SK-N-SH (cell line): ENCODE data around the gene ZFAND6. TPM values are rescaled to one million over a fixed set of nuclear protein-coding genes. Genes with fewer than 3 reads are reported as not detected.

Experiments used
- CTCF ChIA-PET: fragments of 300-600, 350-600 bp; formaldehyde crosslinking; extraction: SDS; loops from one replicate; lab custom pipeline; 2021; lab: Yijun Ruan, JAX
- POLR2A ChIA-PET: fragments of 350-600 bp; sonication (Branson Sonifier 250); formaldehyde crosslinking; extraction: SDS; loops from one replicate; lab custom pipeline; 2020; ENCODE audit warnings: antibody characterized with exemption, inconsistent platforms; lab: Yijun Ruan, JAX
- DNase-seq: peaks from one replicate; pipeline ENCODE4 v3.0.0; 2012
- H2AFZ ChIP-seq: fragments of 200-600 bp; sonication (generic); 2 replicates; pipeline ENCODE4 v1.8.1; 2016; ENCODE audit warnings: antibody characterized with exemption, mild to moderate bottlenecking, low read depth
- H3F3A ChIP-seq: fragments of 200-600 bp; sonication (generic); replicated peaks from 2 replicates; pipeline ENCODE3; 2016; ENCODE audit warnings: antibody characterized with exemption, mild to moderate bottlenecking; ENCODE audit not compliant: insufficient read depth
- H3K27ac ChIP-seq, 2 experiments: fragments of 200-500 bp in 1 of 2; fragments of 200-600 bp in 1 of 2; sonication (Bioruptor generic) in 1 of 2; sonication (generic), shearing (Covaris generic) in 1 of 2; 2 replicates each; pipeline versions ENCODE4 v1.5.1 to v1.6.1; 2014 to 2016; ENCODE audit warnings: low read depth in 2 of 2, inconsistent platforms in 1 of 2, low read length in 1 of 2, mild to moderate bottlenecking in 1 of 2, mixed read lengths in 1 of 2
- H3K27me3 ChIP-seq: fragments of 200-600 bp; sonication (generic), shearing (Covaris generic); 2 replicates; pipeline ENCODE4 v1.6.1; 2016; ENCODE audit warnings: mixed run types; ENCODE audit not compliant: insufficient read depth
- H3K36me3 ChIP-seq, 2 experiments: fragments of 200-500 bp in 1 of 2; fragments of 200-600 bp in 1 of 2; sonication (Bioruptor generic) in 1 of 2; sonication (generic) in 1 of 2; replicated peaks in 1 of 2; 2 replicates each; pipeline versions ENCODE3 to v1.5.1; 2014 to 2016; ENCODE audit warnings: low read length in 1 of 2, mild to moderate bottlenecking in 1 of 2; ENCODE audit not compliant: insufficient read depth in 2 of 2, control insufficient read depth in 1 of 2
- H3K4me1 ChIP-seq, 2 experiments: fragments of 200-500 bp in 1 of 2; fragments of 200-600 bp in 1 of 2; sonication (Bioruptor generic) in 1 of 2; sonication (generic), shearing (Covaris generic) in 1 of 2; 2 replicates each; pipeline versions ENCODE4 v1.5.1 to v1.6.1; 2014 to 2016; ENCODE audit warnings: low read depth in 1 of 2, low read length in 1 of 2, mixed run types in 1 of 2; ENCODE audit not compliant: insufficient read depth in 2 of 2, control insufficient read depth in 1 of 2
- H3K4me2 ChIP-seq: fragments of 200-600 bp; sonication (generic), shearing (Covaris generic); 2 replicates; pipeline ENCODE4 v1.6.1; 2017; ENCODE audit warnings: mixed run types
- H3K4me3 ChIP-seq, 2 experiments: fragments of 200-500 bp in 1 of 2; fragments of 200-600 bp in 1 of 2; sonication (Bioruptor generic) in 1 of 2; sonication (generic), shearing (Covaris generic) in 1 of 2; 2 replicates each; pipeline versions ENCODE4 v1.5.1 to v1.8.1; 2014 to 2016; ENCODE audit warnings: low read depth in 2 of 2, inconsistent platforms in 1 of 2, low read length in 1 of 2, mild to moderate bottlenecking in 1 of 2, mixed read lengths in 1 of 2, moderate library complexity in 1 of 2
- H3K79me2 ChIP-seq: fragments of 200-600 bp; sonication (generic); 2 replicates; pipeline ENCODE4 v1.8.1; 2017; ENCODE audit warnings: mild to moderate bottlenecking; ENCODE audit not compliant: insufficient read depth
- H3K9ac ChIP-seq: fragments of 200-600 bp; sonication (generic); 2 replicates; pipeline ENCODE4 v1.6.1; 2017; ENCODE audit warnings: mixed run types
- H3K9me2 ChIP-seq: fragments of 200-600 bp; sonication (generic); 2 replicates; pipeline ENCODE4 v1.6.1; 2017; ENCODE audit warnings: mixed run types
- H3K9me3 ChIP-seq: fragments of 200-600 bp; sonication (generic); 2 replicates; pipeline ENCODE4 v1.6.1; 2017; ENCODE audit warnings: mixed run types, mild to moderate bottlenecking, moderate library complexity
- H4K20me1 ChIP-seq: fragments of 200-600 bp; sonication (generic); 2 replicates; pipeline ENCODE4 v1.6.1; 2017; ENCODE audit warnings: mild to moderate bottlenecking, mixed run types; ENCODE audit not compliant: insufficient read depth
- ELF1 ChIP-seq: IDR thresholded peaks from 2 replicates; pipeline ENCODE4 v1.4.0; 2012
- EP300 ChIP-seq, 2 experiments: IDR thresholded peaks; 2 replicates each; pipeline versions ENCODE4 v1.4.0 to v1.6.1; 2012; ENCODE audit warnings: borderline replicate concordance in 1 of 2, low read depth in 1 of 2, low read length in 1 of 2
- EZH2phosphoT487 ChIP-seq: fragments of 200-600 bp; sonication (generic); IDR thresholded peaks from 2 replicates; pipeline ENCODE4 v1.6.1; 2017; ENCODE audit warnings: low read depth, mixed run types, mild to moderate bottlenecking, antibody characterized with exemption, moderate library complexity, borderline replicate concordance
- FOSL2 ChIP-seq: IDR thresholded peaks from 2 replicates; pipeline ENCODE4 v1.4.0; 2012; ENCODE audit warnings: low read depth, mild to moderate bottlenecking, moderate library complexity, borderline replicate concordance
- GABPA ChIP-seq: IDR thresholded peaks from 2 replicates; pipeline ENCODE4 v1.4.0; 2012; ENCODE audit warnings: low read depth, mild to moderate bottlenecking
- GATA2 ChIP-seq: sonication (generic); formaldehyde crosslinking; IDR thresholded peaks from 2 replicates; pipeline ENCODE4 v1.5.0; 2020; ENCODE audit warnings: mild to moderate bottlenecking, missing genetic modification reagents
- MEF2A ChIP-seq: IDR thresholded peaks from 2 replicates; pipeline ENCODE4 v1.4.0; 2012; ENCODE audit warnings: low read depth, borderline replicate concordance
- MXI1 ChIP-seq: IDR thresholded peaks from 2 replicates; pipeline ENCODE4 v1.6.1; 2012; ENCODE audit warnings: mild to moderate bottlenecking, low read depth, low read length, improper control_type of control experiment
- NFIC ChIP-seq: IDR thresholded peaks from 2 replicates; pipeline ENCODE4 v1.4.0; 2012; ENCODE audit warnings: borderline replicate concordance
- POLR2AphosphoS5 ChIP-seq: IDR thresholded peaks from 2 replicates; pipeline ENCODE4 v1.6.1; 2012; ENCODE audit warnings: low read depth, low read length
- RCOR1 ChIP-seq: fragments of 150-350 bp; IDR thresholded peaks from 2 replicates; pipeline ENCODE4 v1.6.1; 2017; ENCODE audit warnings: antibody characterized with exemption, low read length
- RXRA ChIP-seq: IDR thresholded peaks from 2 replicates; pipeline ENCODE4 v1.4.0; 2012; ENCODE audit warnings: low read depth, mild to moderate bottlenecking, borderline replicate concordance
- SMC3 ChIP-seq: IDR thresholded peaks from 2 replicates; pipeline ENCODE4 v1.6.1; 2012; ENCODE audit warnings: low read depth, low read length, improper control_type of control experiment
- TAF1 ChIP-seq: IDR thresholded peaks from 2 replicates; pipeline ENCODE4 v1.6.1; 2012; ENCODE audit warnings: low read depth, mild to moderate bottlenecking, low read length, moderate library complexity, borderline replicate concordance
- TCF12 ChIP-seq: IDR thresholded peaks from 2 replicates; pipeline ENCODE4 v1.4.0; 2012
- TEAD4 ChIP-seq: IDR thresholded peaks from 2 replicates; pipeline ENCODE4 v1.4.0; 2012; ENCODE audit warnings: mild to moderate bottlenecking, borderline replicate concordance; ENCODE audit not compliant: insufficient read depth
- WGBS: methylation state at CpG from one replicate; pipeline ENCODE4 v1.1.6; 2017; ENCODE audit warnings: low lambda C conversion rate; 5-methylcytosine and 5-hydroxymethylcytosine counted together
- polyA plus RNA-seq, 3 experiments: library from polyadenylated mRNA; depleted of rRNA; stranded (reverse); fragments of >200 nt; gene quantifications; 2 replicates each; pipeline ENCODE4 v1.2.3, GENCODE V29; 2012
- TF ChIP-seq, protein P1 (sequence below): fragments of 150-350 bp; IDR thresholded peaks from 2 replicates; pipeline ENCODE4 v1.6.1; 2016; ENCODE audit warnings: mild to moderate bottlenecking, low read depth, low read length
- TF ChIP-seq, protein P2 (sequence below): IDR thresholded peaks from 2 replicates; pipeline ENCODE4; 2012
- TF ChIP-seq, protein P3 (sequence below): IDR thresholded peaks from 2 replicates; pipeline ENCODE4 v1.4.0; 2012; ENCODE audit warnings: low read depth, borderline replicate concordance
- TF ChIP-seq, protein P4 (sequence below): IDR thresholded peaks from 2 replicates; pipeline ENCODE4 v1.4.0; 2012; ENCODE audit warnings: low read depth, borderline replicate concordance

Gene ZFAND6
- polyA plus RNA-seq, 1 of the 3 experiments (the other 2 are of a cell fraction), result 90.1 TPM

DNA sequence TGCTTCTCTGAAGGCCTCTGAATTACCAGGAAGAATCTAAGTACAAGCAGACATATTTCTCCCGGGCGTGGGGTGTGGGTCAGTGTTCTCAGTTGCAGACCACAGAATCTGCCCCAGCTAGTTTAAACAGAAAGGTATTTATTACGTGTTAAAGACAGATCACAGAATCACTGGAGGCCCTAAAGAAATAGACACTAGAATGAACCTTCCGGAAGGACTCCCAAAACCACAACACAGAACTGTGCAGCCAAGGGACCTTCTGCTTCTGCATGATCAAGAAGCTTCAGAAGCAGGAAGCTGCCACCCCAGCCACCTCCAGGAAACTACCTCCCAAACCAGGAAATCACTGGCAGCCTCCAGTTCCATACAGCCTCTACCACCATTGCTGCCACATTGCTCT lies 32.7 kb upstream of the ZFAND6 start:
- Histone ChIP-seq H3K27me3 (no peaks in the 10 kb centered on the region; the same call in 1 of the 2 replicates), H3K9me3 (no peaks in the 10 kb centered on the region), H3K36me3 (no peaks in the 10 kb centered on the region), H3K79me2 (no peaks in the 10 kb centered on the region), H3K4me3 (no peak overlapping the region), H3F3A (no peaks in the 10 kb centered on the region), H3K27ac (no peak overlapping the region), H2AFZ (no peak overlapping the region; the same call in 1 of the 2 replicates), H3K9me2 (no peaks in the 10 kb centered on the region), H3K4me2 (no peak overlapping the region), H3K9ac (no peak overlapping the region), H3K4me1 (no peaks in the 10 kb centered on the region), H4K20me1 (no peaks in the 10 kb centered on the region)
- DNase-seq, result no peak
- WGBS, result 79% methylated on average over 4 of the region's 4 CpGs
- ChIA-PET CTCF (interaction anchor here (1.0 kb wide), 1 partner anchor 10 kb away, joined by 3 read pairs; no protein-coding TSS in a partner anchor), POLR2A (no interaction called here)
- TF ChIP-seq ELF1 (no peak), MXI1 (no peak), EZH2phosphoT487 (no peak), TAF1 (no peak), MEF2A (no peak), RXRA (no peak), SMC3 (no peak), POLR2AphosphoS5 (no peak), EP300 (IDR thresholded peaks at IDR 0.05; ENCODE audit: borderline replicate concordance in 1 of 2, low read depth in 1 of 2, low read length in 1 of 2) (no peak), GATA2 (CRISPR knock-in tag) (no peak), GABPA (no peak), FOSL2 (no peak), TCF12 (no peak), RCOR1 (no peak), TEAD4 (no peak), NFIC (no peak)
- TF ChIP-seq, protein P1, sequence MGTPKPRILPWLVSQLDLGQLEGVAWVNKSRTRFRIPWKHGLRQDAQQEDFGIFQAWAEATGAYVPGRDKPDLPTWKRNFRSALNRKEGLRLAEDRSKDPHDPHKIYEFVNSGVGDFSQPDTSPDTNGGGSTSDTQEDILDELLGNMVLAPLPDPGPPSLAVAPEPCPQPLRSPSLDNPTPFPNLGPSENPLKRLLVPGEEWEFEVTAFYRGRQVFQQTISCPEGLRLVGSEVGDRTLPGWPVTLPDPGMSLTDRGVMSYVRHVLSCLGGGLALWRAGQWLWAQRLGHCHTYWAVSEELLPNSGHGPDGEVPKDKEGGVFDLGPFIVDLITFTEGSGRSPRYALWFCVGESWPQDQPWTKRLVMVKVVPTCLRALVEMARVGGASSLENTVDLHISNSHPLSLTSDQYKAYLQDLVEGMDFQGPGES, result no peak
- TF ChIP-seq, protein P2, sequence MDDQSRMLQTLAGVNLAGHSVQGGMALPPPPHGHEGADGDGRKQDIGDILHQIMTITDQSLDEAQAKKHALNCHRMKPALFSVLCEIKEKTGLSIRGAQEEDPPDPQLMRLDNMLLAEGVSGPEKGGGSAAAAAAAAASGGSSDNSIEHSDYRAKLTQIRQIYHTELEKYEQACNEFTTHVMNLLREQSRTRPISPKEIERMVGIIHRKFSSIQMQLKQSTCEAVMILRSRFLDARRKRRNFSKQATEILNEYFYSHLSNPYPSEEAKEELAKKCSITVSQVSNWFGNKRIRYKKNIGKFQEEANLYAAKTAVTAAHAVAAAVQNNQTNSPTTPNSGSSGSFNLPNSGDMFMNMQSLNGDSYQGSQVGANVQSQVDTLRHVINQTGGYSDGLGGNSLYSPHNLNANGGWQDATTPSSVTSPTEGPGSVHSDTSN, result no peak
- TF ChIP-seq, protein P3, sequence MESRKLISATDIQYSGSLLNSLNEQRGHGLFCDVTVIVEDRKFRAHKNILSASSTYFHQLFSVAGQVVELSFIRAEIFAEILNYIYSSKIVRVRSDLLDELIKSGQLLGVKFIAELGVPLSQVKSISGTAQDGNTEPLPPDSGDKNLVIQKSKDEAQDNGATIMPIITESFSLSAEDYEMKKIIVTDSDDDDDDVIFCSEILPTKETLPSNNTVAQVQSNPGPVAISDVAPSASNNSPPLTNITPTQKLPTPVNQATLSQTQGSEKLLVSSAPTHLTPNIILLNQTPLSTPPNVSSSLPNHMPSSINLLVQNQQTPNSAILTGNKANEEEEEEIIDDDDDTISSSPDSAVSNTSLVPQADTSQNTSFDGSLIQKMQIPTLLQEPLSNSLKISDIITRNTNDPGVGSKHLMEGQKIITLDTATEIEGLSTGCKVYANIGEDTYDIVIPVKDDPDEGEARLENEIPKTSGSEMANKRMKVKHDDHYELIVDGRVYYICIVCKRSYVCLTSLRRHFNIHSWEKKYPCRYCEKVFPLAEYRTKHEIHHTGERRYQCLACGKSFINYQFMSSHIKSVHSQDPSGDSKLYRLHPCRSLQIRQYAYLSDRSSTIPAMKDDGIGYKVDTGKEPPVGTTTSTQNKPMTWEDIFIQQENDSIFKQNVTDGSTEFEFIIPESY, result no peak
- TF ChIP-seq, protein P4, sequence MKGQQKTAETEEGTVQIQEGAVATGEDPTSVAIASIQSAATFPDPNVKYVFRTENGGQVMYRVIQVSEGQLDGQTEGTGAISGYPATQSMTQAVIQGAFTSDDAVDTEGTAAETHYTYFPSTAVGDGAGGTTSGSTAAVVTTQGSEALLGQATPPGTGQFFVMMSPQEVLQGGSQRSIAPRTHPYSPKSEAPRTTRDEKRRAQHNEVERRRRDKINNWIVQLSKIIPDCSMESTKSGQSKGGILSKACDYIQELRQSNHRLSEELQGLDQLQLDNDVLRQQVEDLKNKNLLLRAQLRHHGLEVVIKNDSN, result no peak
